Testis (tissue), 3 donors: ENCODE results near the gene GRWD1. TPM values are rescaled to one million over a fixed set of nuclear protein-coding genes. Genes with fewer than 3 reads are reported as not detected.
A peak's percentile ranks its signal among the peaks of the same experiment; 100 is the strongest.

ENCODE experiments used
- DNase-seq: peaks from one replicate; pipeline ENCODE4 v3.0.0-alpha.2; 2019
- H3K27ac ChIP-seq, 2 donors: fragments of 200-600 bp; sonication (generic); one replicate each; pipeline ENCODE4 v1.5.1; 2019
- H3K27me3 ChIP-seq: fragments of 200-600 bp; sonication (generic); one replicate; pipeline ENCODE4 v1.5.1; 2019
- H3K36me3 ChIP-seq: fragments of 200-600 bp; sonication (generic); one replicate; pipeline ENCODE4 v1.5.1; 2017; ENCODE audit warnings: low read depth; ENCODE audit errors: missing control alignments
- H3K4me1 ChIP-seq: fragments of 200-600 bp; sonication (generic); one replicate; pipeline ENCODE4 v1.5.1; 2019
- H3K4me3 ChIP-seq, 2 donors: fragments of 200-600 bp; sonication (generic); one replicate each; pipeline ENCODE4 v1.5.1; 2017 to 2019
- H3K9me3 ChIP-seq: fragments of 200-600 bp; sonication (generic); one replicate; pipeline ENCODE4 v1.5.1; 2017
- CTCF ChIP-seq, 3 experiments: fragments of 450-650 bp in 2 of 3; fragments of 200-600 bp in 1 of 3; sonication (generic) in 1 of 3; IDR thresholded peaks; one replicate each; pipeline ENCODE4 v1.5.1; 2016 to 2019; ENCODE audit warnings: antibody characterized with exemption in 3 of 3, mild to moderate bottlenecking in 2 of 3, moderate library complexity in 1 of 3
- POLR2A ChIP-seq: fragments of 450-650 bp; IDR thresholded peaks from one replicate; pipeline ENCODE4 v1.6.1; 2017; ENCODE audit warnings: antibody characterized with exemption, mild to moderate bottlenecking, moderate library complexity
- WGBS, 2 donors: methylation state at CpG; one replicate each; pipeline ENCODE4 v1.1.5; 2018; 5-methylcytosine and 5-hydroxymethylcytosine counted together
- intact Hi-C: fragments of 100-400 bp; cut with DNase I; formaldehyde crosslinking; loops from one replicate; pipeline ENCODE4 v1.15.1; 2023; ENCODE audit warnings: low total_unique reads
- polyA plus RNA-seq: library from polyadenylated mRNA; stranded (reverse); fragments of 350-450 nt; fragmentation: Illumina TruSeq; extraction: RNeasy Lipid Tissue Mini Kit (QIAGEN cat#74804); gene quantifications from one replicate; pipeline ENCODE4 v1.2.3, GENCODE V29; 2014; ENCODE audit warnings: low read depth, low replicate concordance; ENCODE audit not compliant: insufficient read depth
- total RNA-seq, 2 donors: library from RNA; depleted of rRNA; stranded (reverse); fragments of >200 nt; gene quantifications; one replicate each; pipeline ENCODE4 v1.2.3, GENCODE V29; 2016

GRWD1 gene
- total and polyA plus RNA-seq, 3 donors from 2014 or later = 17.8 to 35.2 (median 32.8) TPM

- WGBS, 2 donors = 85 to 86% methylated on average over 21 to 29 of the region's 29 CpGs
- Histone ChIP-seq H3K4me1 (no peaks in the 10 kb centered on the region), H3K4me3 (no peak overlapping the region), H3K27me3 (no peaks in the 10 kb centered on the region), H3K27ac (no peak overlapping the region), H3K36me3 (no peaks in the 10 kb centered on the region), H3K9me3 (no peaks in the 10 kb centered on the region)
- intact Hi-C loops = no loop called here
- TF ChIP-seq CTCF (IDR thresholded peaks at IDR 0.05) = no peak
- no peak for TF ChIP-seq POLR2A
- DNase-seq = no peak
These were observed 32.8 kb downstream of the GRWD1 start for GRCh38 chr19:48478339-48479256.

- DNase-seq = no peak
- WGBS, 2 donors = 72 to 73% methylated on average over 4 to 7 of the region's 7 CpGs
- H3K4me3 ChIP-seq = no peak overlapping the region
- H3K4me1 ChIP-seq = no peaks in the 10 kb centered on the region
- TF ChIP-seq POLR2A (no peak), CTCF (IDR thresholded peaks at IDR 0.05) (no peak)
- H3K36me3 ChIP-seq = no peaks in the 10 kb centered on the region
- H3K9me3 ChIP-seq = no peaks in the 10 kb centered on the region
- intact Hi-C loops = no loop called here
- peak overlapping the region in 1 of 2 donors; percentile 85 for H3K27ac ChIP-seq
- no peaks in the 10 kb centered on the region for H3K27me3 ChIP-seq
These were observed 33.9 kb downstream of the GRWD1 start for GRCh38 chr19:48479686-48480085.

GRCh38 chr19:48480183-48480557 is 34.4 kb downstream of the GRWD1 start:
- Histone ChIP-seq H3K9me3 (no peaks in the 10 kb centered on the region), H3K27me3 (no peaks in the 10 kb centered on the region), H3K27ac (peak overlapping the region; percentile 71 to 85), H3K36me3 (no peaks in the 10 kb centered on the region), H3K4me1 (no peaks in the 10 kb centered on the region), H3K4me3 (peak overlapping the region; percentile 49 to 59)
- peak; percentile 73 for DNase-seq
- intact Hi-C loops = no loop called here
- TF ChIP-seq POLR2A (no peak), CTCF (IDR thresholded peaks at IDR 0.05) (no peak)
- WGBS, 2 donors = 20 to 32% methylated on average over 16 to 32 of the region's 32 CpGs

- Histone ChIP-seq H3K4me1 (no peaks in the 10 kb centered on the region), H3K27me3 (no peaks in the 10 kb centered on the region), H3K36me3 (no peaks in the 10 kb centered on the region), H3K4me3 (peak overlapping the region; percentile 49 to 59), H3K27ac (peak overlapping the region; percentile 71 to 85), H3K9me3 (no peaks in the 10 kb centered on the region)
- TF ChIP-seq CTCF (IDR thresholded peaks at IDR 0.05) (no peak), POLR2A (no peak)
- 20 to 31% methylated on average over 48 to 52 of the region's 52 CpGs for WGBS, 2 donors
- intact Hi-C loops = no loop called here
- DNase-seq = peak; percentile 55
These were observed 35.0 kb downstream of the GRWD1 start for GRCh38 chr19:48480558-48481500.
